Left lung (tissue), 10 donors: Measurements from ENCODE around the gene TRIM15. TPM values are rescaled to one million over a fixed set of nuclear protein-coding genes. Genes with fewer than 3 reads are reported as not detected.

Source experiments
- ATAC-seq: fragments of 200-7000 bp; cut with Tn5 transposase; one replicate; pipeline ENCODE4 v1.9.1; 2020; ENCODE audit warnings: moderate library complexity
- DNase-seq, 4 donors: peaks; one replicate each; pipeline ENCODE4 v3.0.0-alpha.2; 2013 to 2020
- H3K27ac ChIP-seq, 2 donors: fragments of 200-600 bp; sonication (generic) in 1 of 2; one replicate each; pipeline versions ENCODE4 v1.5.0 to v1.8.0; 2020 to 2021
- H3K27me3 ChIP-seq, 2 donors: fragments of 200-600 bp; sonication (generic) in 1 of 2; one replicate each; pipeline versions ENCODE4 v1.5.0 to v1.8.0; 2020 to 2021
- H3K36me3 ChIP-seq, 2 donors: fragments of 200-600 bp; sonication (generic) in 1 of 2; one replicate each; pipeline versions ENCODE4 v1.5.0 to v1.8.0; 2020 to 2021
- H3K4me1 ChIP-seq, 2 donors: fragments of 200-600 bp; one replicate each; pipeline ENCODE4 v1.8.0; 2021
- H3K4me3 ChIP-seq, 2 donors: fragments of 200-600 bp; sonication (generic) in 1 of 2; one replicate each; pipeline versions ENCODE4 v1.5.0 to v1.8.0; 2020 to 2021; ENCODE audit warnings: mild to moderate bottlenecking in 1 of 2
- H3K9me3 ChIP-seq, 2 donors: fragments of 200-600 bp; sonication (generic) in 1 of 2; one replicate each; pipeline versions ENCODE4 v1.5.0 to v1.8.0; 2020 to 2021
- intact Hi-C, 2 donors: fragments of 100-400 bp; cut with DNase I; formaldehyde crosslinking; loops; one replicate each; pipeline versions ENCODE4 v1.11.2 to v1.14.2; 2022
- polyA plus RNA-seq, 6 donors: library from polyadenylated mRNA; unstranded; fragments of 120-200 nt; gene quantifications; one replicate each; pipeline ENCODE4 v1.2.1, GENCODE V29; 2013; ENCODE audit not compliant: insufficient read length in 6 of 6
- total RNA-seq, 2 donors: library from RNA; stranded (reverse); fragmentation: NEBNext Ultra II Directional; extraction: Animal tissue kit (Norgen Biotek cat#: 25700); gene quantifications; one replicate each; pipeline ENCODE4 v1.2.1, GENCODE V29; 2021
- TF ChIP-seq, protein P1 (sequence below), 2 donors: fragments of 200-600 bp; sonication (generic) in 1 of 2; IDR thresholded peaks; one replicate each; pipeline versions ENCODE4 v1.5.0 to v1.8.0; 2021; ENCODE audit warnings: antibody characterized with exemption in 2 of 2
- donor health status: DM: no; HTN: yes; CAD: no.
- donor health status: DM: no; HTN: no; CAD: no.

Gene TRIM15
- total and polyA plus RNA-seq, 8 donors, result not detected

DNA sequence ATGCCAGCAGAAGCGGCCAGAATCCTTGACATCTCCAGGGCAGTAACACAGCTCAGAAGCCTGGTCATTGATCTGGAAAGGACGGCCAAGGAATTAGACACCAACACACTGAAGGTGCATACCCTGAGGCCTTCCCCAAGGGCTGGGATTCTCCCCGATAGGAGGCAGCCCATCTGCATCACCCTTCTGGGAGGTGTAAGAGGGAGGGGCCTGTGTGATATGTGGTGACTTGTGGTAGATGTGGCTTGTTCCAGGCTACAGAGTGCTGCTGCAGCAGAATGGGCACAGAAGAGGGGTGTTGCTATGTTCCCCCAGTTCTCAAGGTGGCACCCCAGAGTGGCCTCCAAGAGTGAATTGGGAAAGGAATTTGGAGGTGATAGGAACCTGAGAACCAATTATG is 16.2 kb upstream of the TRIM15 start:
- DNase-seq (no peak), ATAC-seq (no peak)
- Histone ChIP-seq H3K4me1 (no peaks in the 10 kb centered on the region), H3K27ac (no peak overlapping the region), H3K27me3 (peaks cover 7 to 32% of the 10 kb centered on the region in 2 donors), H3K36me3 (no peaks in the 10 kb centered on the region), H3K4me3 (no peak overlapping the region), H3K9me3 (no peaks in the 10 kb centered on the region)
- TF ChIP-seq, protein P1, sequence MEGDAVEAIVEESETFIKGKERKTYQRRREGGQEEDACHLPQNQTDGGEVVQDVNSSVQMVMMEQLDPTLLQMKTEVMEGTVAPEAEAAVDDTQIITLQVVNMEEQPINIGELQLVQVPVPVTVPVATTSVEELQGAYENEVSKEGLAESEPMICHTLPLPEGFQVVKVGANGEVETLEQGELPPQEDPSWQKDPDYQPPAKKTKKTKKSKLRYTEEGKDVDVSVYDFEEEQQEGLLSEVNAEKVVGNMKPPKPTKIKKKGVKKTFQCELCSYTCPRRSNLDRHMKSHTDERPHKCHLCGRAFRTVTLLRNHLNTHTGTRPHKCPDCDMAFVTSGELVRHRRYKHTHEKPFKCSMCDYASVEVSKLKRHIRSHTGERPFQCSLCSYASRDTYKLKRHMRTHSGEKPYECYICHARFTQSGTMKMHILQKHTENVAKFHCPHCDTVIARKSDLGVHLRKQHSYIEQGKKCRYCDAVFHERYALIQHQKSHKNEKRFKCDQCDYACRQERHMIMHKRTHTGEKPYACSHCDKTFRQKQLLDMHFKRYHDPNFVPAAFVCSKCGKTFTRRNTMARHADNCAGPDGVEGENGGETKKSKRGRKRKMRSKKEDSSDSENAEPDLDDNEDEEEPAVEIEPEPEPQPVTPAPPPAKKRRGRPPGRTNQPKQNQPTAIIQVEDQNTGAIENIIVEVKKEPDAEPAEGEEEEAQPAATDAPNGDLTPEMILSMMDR (IDR thresholded peaks at IDR 0.05), result no peak
- intact Hi-C loops, result no loop called here

DNA sequence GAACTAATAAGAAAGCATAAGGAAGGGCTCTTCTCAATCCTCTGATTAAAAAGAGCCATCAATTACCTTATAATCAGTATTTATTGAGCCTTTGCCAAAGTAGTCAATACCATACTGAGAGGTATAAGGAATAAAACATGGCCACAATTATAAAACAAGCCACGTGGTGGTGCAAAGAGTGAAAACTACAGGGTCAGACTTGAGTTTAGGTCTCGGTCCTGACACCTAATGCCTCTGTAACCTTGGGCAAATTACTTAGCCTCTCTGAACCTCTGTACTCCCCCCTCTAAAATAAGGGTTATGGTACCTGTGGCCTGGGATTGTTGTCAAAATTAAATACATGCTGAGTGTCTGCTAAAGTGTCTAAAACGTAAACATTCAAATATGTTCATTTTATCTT is 14.1 kb upstream of the TRIM15 start:
- Histone ChIP-seq H3K4me1 (peaks cover 0 to 7% of the 10 kb centered on the region in 2 donors), H3K4me3 (no peak overlapping the region), H3K27ac (no peak overlapping the region), H3K36me3 (no peaks in the 10 kb centered on the region), H3K27me3 (peaks cover 4 to 22% of the 10 kb centered on the region in 2 donors), H3K9me3 (no peaks in the 10 kb centered on the region)
- TF ChIP-seq, protein P1 (IDR thresholded peaks at IDR 0.05), result no peak
- ATAC-seq (no peak), DNase-seq (no peak)
- intact Hi-C loops, result no loop called here

DNA sequence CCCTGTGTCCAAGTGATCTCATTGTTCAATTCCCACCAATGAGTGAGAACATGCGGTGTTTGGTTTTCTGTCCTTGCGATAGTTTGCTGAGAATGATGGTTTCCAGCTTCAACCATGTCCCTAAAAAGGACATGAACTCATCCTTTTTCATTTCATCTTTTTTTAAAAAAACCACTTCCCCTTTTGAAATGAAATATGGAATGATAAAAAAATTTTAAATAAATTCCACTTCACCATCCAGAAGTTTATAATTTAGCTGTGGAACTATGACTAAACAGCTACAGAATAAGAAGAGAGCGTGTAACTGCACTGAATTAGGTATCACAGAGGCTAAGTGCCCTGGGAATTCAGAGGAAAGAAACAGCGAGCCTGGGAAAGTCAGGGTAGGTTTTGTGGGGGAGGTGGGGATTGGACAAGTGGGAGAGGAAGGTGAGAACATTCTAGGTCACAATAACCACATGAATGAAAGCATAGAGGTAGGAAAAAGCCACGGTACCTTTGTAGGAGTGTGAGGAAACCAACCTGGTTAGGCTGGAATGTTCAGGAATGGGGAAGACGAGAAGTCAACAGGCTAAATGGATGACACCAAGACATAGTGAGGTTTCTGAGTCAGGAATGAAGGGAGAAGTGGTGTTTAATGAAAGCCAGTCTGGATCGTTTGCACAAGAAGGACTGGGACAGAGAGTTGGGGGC is 13.3 kb upstream of the TRIM15 start:
- intact Hi-C loops, result no loop called here
- no peak for ATAC-seq
- TF ChIP-seq, protein P1 (IDR thresholded peaks at IDR 0.05), result no peak
- H3K4me3 ChIP-seq, result no peak overlapping the region
- H3K27me3 ChIP-seq, result peaks cover 0 to 16% of the 10 kb centered on the region in 2 donors
- no peak for DNase-seq
- H3K27ac ChIP-seq, result no peak overlapping the region
- H3K4me1 ChIP-seq, result peaks cover 0 to 7% of the 10 kb centered on the region in 2 donors
- H3K9me3 ChIP-seq, result no peaks in the 10 kb centered on the region
- no peaks in the 10 kb centered on the region for H3K36me3 ChIP-seq

DNA sequence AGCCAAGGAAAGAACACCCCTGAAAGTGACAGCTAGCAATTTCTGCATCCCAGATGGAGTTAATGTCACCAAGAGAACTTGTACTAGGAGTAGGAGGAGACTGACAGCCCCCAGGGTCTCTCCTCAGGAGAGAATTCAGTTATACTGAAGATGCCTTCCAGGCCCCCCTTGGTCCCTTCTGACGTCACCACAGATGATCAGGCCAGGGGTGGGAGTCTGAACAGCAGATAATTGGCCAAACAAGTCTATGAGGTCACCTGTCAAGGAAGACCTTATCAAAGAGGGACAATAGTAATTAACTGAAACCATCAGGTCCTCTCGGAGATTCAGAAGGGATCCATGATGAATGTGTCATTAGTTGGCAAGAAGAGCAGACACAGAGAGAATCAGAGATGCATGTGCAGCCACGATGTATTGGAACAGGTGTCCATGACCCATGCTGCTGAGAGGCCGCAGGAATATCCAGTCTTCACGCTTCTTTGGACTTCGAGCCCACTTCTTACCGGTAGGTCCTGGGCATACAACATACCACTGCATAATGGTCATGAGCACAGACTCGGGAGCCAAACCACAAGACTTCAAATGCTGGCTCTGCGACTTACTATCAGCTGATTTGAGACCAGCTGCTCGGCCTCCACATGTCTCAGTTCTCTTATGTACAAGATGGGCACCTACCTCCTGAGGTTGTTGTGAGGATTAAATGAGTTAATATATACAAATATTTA is 12.5 kb upstream of the TRIM15 start:
- TF ChIP-seq, protein P1 (IDR thresholded peaks at IDR 0.05), result no peak
- peaks cover 0 to 14% of the 10 kb centered on the region in 2 donors for H3K27me3 ChIP-seq
- ATAC-seq (no peak), DNase-seq (no peak)
- no peaks in the 10 kb centered on the region for H3K9me3 ChIP-seq
- H3K4me1 ChIP-seq, result peaks cover 0 to 7% of the 10 kb centered on the region in 2 donors
- H3K4me3 ChIP-seq, result no peak overlapping the region
- H3K36me3 ChIP-seq, result no peaks in the 10 kb centered on the region
- intact Hi-C loops, result no loop called here
- no peak overlapping the region for H3K27ac ChIP-seq

DNA sequence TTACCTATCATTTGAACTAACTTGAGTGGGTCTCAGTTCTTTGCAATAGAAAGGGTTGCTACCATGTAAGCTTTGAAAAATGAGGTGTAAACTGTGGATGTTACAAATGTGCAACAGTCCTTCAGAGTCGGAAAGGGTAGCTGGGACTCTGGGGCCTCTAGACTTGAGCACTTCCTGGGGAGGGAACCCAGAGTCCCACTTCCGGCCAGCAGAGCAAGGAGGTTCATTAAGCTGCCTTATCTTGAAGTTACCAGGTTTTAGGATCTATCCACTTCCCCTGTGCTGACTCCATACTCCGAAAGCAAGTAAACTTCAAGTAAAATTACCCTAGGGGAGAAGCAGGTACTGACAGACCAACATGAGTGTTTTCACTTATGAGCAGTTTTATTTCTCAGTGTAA is 11.8 kb upstream of the TRIM15 start:
- no peak overlapping the region for H3K27ac ChIP-seq
- no peaks in the 10 kb centered on the region for H3K36me3 ChIP-seq
- no peak for ATAC-seq
- TF ChIP-seq, protein P1 (IDR thresholded peaks at IDR 0.05), result no peak
- peaks cover 0 to 7% of the 10 kb centered on the region in 2 donors for H3K27me3 ChIP-seq
- DNase-seq, result no peak
- no peaks in the 10 kb centered on the region for H3K9me3 ChIP-seq
- intact Hi-C loops, result no loop called here
- peaks cover 0 to 7% of the 10 kb centered on the region in 2 donors for H3K4me1 ChIP-seq
- no peak overlapping the region for H3K4me3 ChIP-seq
